IPS DF 4.7 (cell line): ENCODE results near the gene RAB3D.
"Not testable (repeated sequence)": the region's sequence is repeated elsewhere in the genome, so short reads cannot be mapped to it uniquely, and the experiment has no call there.

Experiments used
- DNase-seq: peaks from one replicate; pipeline ENCODE4 v3.0.0-alpha.2; 2013; ENCODE audit warnings: low spot score; ENCODE audit errors: extremely low read depth

Gene RAB3D

DNA sequence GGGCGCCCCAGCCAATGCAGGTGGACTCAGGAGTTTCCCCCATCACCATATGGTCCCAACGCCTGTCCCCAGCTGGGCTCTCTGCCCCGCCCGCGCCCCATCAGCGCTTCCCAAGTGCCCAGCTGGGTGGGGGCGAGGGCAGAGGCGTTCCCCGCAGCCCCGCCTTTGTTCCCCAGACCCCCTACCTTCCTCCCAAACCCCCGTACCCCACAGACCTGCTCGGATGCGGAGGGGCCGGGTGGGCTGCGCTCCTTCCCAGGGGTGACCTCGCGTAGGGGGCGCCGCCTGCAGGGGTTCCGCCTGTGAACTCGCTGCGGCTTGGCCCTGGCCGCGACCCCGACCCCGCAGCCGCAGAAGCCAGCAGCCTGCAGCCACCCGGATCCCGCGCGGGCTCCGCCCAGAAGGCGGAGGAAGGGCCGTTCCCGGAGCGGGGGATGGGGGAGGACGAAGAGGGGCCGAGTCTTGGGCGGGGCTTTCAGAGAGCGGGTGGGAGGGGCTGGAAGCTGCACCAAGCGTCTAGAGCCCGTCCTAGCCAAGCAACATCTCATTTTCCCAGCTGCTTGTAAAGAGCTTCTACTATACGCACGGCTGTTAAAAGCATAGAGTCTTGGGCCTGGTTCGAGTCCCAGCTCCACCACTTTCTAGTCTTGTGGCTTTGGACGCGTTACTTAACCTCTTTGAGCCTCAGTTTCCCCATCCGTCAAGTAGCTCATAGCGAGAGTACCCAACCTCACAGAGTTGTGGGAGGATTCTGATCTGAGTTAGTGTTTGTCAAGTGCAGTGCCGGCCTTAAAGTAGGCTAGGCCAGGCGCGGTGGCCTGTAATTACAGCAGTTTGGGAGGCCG is at the start of gene RAB3D:
Gene RAB3D, minus strand, starts transcription at position 404 of the 845 bp plus-strand sequence. CDS start 2,258 bp downstream, outside the sequence.
- no peak for DNase-seq

- DNase-seq: no peak
Measured at GRCh38 chr19:11387162-11388034, 47.9 kb upstream of the RAB3D start.

DNA sequence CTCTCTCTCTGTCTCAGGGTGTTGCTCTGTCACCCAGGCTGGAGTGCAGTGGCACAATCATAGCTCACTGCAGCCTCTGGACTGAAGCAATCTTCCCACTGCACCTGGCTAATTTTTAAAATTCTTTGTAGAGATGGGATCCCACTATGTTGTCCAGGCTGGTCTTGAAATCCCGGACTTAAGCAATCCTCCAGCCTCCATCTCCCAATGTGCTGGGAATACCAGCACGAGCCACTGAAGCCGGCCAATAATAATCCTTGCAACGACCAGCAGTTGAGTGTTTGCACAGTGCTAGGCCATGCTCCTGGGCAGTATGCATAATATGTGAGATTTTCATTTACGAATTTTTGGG is 45.3 kb upstream of the RAB3D start:
- no peak for DNase-seq

GRCh38 chr19:11383706-11384048 is 44.2 kb upstream of the RAB3D start:
- no peak for DNase-seq

DNA sequence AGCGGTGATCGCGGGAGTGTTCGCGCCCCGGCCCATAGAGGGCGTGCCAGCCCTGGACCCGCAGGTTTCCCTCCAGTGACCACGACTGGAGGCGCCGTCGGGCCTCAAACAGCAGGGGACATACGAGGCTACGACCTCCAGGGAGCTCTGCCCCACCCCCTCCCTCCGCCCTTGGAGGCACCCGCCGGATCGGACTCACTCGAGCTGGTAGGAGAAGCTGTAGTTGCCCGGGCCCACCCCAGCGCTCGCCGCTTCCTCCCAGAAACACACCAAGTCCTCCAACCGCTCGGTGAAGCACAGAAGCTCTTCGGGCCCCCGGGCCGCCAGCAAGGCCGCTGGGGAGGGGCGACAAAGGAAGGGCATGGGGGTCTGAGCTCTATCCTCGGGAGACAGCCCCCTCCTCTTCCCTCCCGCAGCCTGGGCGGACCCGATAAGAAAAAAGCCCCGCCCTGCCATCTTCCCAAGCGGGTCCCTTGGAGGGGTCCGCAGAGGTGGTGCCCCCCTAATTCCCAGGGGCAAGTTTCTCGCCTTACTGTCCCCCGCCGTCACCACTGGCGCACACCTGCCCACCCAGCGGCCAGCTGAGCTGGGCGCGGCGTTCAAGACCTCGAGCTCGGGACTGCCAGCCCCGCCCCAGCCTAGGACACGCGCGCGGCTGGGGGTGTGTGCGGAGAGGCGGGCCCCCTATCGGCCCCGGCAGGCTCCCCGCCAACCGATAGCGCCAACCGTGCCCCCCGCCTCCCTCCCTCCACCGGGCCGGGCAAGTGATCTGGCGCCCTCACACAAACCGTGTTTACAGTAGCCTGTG is 43.6 kb upstream of the RAB3D start:
- no peak for DNase-seq

DNA sequence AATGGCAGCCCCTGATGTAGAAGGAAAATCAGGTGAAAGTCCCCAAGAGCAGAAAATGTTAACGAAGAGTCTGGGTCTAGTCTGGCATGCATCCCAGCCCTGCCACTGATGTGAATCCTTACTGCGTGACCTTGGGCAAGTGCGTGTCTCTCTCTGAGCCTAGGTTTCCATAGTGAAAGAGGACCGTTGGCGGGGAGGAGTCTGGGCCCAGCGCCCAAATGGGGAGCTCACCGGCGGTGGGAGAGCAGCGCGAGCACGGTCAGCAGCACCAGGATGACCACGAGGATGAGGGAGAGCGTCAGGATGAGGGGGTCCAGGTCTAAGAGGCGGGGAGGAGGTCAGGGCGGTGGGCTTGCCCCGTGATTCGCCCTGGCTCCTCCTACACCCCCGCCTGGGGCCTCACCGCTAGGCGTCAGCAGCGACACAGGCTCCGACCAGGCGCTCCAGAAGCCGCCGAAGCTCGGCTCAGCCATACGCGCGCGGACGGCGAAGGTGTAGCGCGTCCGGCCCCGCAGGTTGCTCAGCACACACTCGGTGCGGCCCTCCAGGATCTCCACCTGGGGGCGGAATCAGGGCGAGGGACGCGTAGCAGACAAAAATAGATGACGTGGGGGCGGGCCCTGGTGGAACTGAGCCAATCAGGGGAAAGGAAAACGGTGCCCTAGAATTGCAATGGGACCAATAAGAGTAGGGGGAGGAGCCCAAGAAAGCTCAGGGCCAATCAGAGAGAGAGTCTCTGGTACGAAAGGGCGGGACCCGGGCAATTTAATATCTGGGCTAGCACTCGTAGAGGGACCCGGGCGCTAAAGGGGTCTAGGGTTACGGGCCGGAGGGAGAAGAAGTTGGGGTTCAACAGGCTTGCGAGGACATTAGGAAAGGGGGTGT is 41.4 kb upstream of the RAB3D start:
- no peak for DNase-seq

GRCh38 chr19:11379857-11380350 is 40.4 kb upstream of the RAB3D start:
- no peak for DNase-seq

DNA sequence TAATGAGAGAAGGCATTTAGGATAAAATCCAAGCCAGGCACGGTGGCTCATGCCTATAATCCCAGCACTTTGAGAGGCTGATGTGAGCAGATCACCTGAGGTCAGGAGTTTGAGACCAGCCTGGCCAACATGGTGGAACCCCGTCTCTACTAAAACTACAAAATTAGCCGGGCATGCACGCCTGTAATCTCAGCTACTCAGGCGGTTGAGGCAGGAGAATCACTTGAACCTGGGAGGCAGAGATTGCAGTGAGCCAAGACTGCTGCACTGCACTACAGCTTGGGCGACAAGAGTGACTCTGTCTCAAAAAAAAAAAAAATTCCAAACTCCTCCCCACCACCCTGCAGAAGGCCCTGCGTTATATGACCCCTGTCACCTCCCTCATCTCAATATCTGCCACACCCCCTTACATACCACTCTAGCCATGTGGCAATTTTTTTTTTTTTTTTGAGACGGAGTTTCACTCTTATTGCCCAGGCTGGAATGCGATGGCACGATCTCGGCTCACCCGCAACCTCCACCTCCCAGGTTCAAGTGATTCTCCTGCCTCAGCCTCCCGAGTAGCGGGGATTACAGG is 39.9 kb upstream of the RAB3D start:
- DNase-seq: not testable (repeated sequence)

- DNase-seq: no peak
Measured at GRCh38 chr19:11378319-11379189, 39.1 kb upstream of the RAB3D start.

GRCh38 chr19:11377756-11378155 is 38.3 kb upstream of the RAB3D start:
- no peak for DNase-seq

DNA sequence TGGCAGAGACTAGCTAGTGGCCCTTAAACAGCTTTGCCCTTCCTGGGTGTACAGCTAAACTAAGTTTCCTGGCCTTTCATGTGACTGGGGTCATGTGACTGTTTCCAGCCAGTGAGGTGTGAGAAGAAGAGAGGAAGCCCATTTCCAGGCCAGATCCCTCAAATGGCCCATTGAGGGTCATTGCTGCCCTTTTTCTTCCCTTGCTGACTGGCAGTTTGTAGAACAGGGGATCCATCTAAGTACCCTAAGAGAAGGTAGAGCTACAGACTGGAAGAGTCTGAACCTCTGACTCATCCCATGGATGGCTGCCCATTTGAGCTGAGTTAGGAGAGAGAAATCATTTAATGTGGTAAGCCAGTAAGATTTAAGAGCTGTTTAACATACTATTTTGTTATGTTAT is 37.8 kb upstream of the RAB3D start:
- DNase-seq: no peak

- DNase-seq: no peak
Measured at GRCh38 chr19:11375143-11375948, 35.9 kb upstream of the RAB3D start.

DNA sequence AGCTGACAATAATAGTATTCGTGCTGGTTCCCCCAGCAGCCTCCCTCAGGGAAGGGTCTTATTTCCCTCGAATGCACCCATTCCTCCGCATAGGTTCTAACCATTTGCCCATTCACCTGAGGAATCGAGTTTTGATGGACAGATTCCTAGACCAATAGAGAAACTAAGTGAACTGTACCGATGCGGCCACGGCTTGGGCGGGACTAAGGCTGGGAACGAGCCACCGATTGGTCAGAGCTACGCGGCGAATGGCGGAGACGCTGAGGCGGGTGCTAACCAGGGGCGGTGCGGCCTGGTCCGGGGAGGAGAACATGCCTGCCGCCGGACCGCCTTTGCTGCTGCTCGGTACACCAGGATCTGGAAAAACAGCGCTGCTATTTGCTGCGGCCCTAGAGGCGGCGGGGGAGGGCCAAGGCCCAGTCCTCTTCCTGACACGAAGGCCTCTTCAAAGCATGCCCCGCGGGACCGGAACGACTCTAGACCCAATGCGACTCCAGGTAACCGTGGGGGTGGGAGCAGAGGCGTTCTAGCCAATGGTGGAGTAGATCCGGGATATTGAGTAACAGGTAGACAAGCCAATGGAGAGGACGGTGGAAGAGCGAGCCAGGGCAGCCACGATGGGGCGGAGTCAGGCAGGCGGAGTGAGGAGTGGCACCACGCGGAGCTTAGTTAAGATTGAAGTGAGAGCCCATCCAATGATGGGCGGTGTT is 35.1 kb upstream of the RAB3D start, which contains the start of gene SWSAP1:
Gene SWSAP1, plus strand, starts transcription at position 234 of the 710 bp plus-strand sequence. Its CDS starts 15 bp downstream, at position 249.
- DNase-seq: peak; percentile 98

- no peak for DNase-seq
Measured at GRCh38 chr19:11373885-11374432, 34.5 kb upstream of the RAB3D start.

DNA sequence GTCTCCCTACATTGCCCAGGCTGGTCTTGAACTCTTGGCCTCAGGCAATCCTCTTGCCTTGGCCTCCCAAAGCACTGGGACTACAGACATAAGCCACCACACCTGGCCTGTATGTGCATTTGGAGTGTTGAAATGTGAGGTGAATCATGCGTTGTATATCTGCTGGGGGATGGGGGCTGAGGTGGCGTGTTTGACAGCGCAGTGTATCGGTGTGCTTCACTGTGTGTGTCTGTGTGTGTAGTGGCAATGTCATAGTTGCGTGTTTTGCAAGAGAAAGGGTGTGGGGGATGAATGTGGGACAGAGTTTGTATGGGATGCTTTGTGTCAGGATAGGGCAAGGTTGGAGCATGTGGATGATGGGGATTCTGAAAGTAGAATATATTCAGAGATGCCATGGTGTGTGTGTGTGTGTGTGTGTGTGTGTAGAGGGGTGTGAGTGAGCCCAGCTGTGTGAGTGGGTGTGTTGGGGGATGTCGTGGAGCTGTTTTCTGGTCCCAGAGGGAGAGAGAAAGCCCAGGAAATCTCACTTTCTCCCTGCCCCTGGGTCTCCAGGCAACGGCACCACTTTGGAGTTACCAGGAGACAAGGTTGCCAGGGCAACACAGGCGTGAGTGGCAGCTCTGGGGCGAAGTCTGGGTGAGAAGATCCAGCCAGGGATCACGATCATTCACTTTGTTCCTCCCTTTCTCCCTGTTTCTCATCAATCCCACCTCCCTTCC is 33.9 kb upstream of the RAB3D start:
- no peak for DNase-seq

GRCh38 chr19:11370744-11371143 is 31.3 kb upstream of the RAB3D start:
- DNase-seq: no peak

GRCh38 chr19:11367528-11367927 is 28.1 kb upstream of the RAB3D start:
- no peak for DNase-seq
